SK-N-MC (cell line): ENCODE data around the gene CLSTN2.

Source experiments
- EZH2 ChIP-seq: fragments of 200-600 bp; sonication (generic); IDR thresholded peaks from one replicate; pipeline ENCODE4 v1.6.1; 2017; ENCODE audit warnings: antibody characterized with exemption
- POLR2AphosphoS5 ChIP-seq: IDR thresholded peaks from 2 replicates; pipeline ENCODE4 v1.6.1; 2012; ENCODE audit warnings: mild to moderate bottlenecking, low read depth, low read length, borderline replicate concordance

DNA sequence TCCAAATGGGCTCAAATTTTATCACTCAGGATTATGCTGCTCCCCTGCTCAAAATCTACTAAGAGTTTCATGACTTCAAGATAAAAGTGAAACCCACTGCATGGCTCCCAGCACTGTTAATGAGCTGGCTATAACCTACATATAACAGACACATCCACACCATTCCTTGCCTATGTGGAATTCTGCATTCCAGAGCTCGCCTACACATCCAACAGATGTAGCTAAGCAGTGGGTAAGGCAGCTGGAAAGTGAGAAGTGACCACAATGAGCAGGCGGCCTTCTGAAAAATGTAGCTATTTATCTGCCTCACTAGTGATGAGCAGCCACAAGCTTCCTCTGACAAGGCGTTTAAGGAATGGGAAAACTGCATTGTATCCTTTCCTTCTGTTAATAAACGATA is 650.8 kb downstream of the CLSTN2 start:
- TF ChIP-seq EZH2 (no peak), POLR2AphosphoS5 (no peak)
